Heart left ventricle (tissue), 16 donors: Measurements from ENCODE around the gene IQSEC1. TPM values are rescaled to one million over a fixed set of nuclear protein-coding genes. Genes with fewer than 3 reads are reported as not detected.

Experiments
- ATAC-seq, 4 donors: fragments of 200-7000 bp; cut with Tn5 transposase; one replicate each; pipeline ENCODE4 v1.9.1; 2020 to 2022; ENCODE audit warnings: moderate library complexity in 4 of 4, mild to moderate bottlenecking in 3 of 4, moderate number of reproducible peaks in 1 of 4
- DNase-seq, 5 donors: peaks; one replicate each; pipeline ENCODE4 v3.0.0-alpha.2; 2020
- H3K27ac ChIP-seq, 12 donors: fragments of 200-600 bp; sonication (generic) in 4 of 12; one replicate each; pipeline versions ENCODE4 v1.5.0 to v1.8.0; 2016 to 2022; ENCODE audit warnings: mild to moderate bottlenecking in 2 of 12
- H3K27me3 ChIP-seq, 9 donors: fragments of 200-600 bp; sonication (generic) in 2 of 9; one replicate each; pipeline versions ENCODE4 v1.5.1 to v1.8.0; 2016 to 2022; ENCODE audit warnings: mild to moderate bottlenecking in 3 of 9
- H3K36me3 ChIP-seq, 9 donors: fragments of 200-600 bp; sonication (generic) in 2 of 9; one replicate each; pipeline versions ENCODE4 v1.5.0 to v1.8.0; 2018 to 2022; ENCODE audit warnings: mild to moderate bottlenecking in 2 of 9
- H3K4me1 ChIP-seq, 12 donors: fragments of 200-600 bp; sonication (generic) in 4 of 12; one replicate each; pipeline versions ENCODE4 v1.5.0 to v1.8.0; 2016 to 2022; ENCODE audit warnings: mild to moderate bottlenecking in 3 of 12
- H3K4me3 ChIP-seq, 12 donors: fragments of 200-600 bp; sonication (generic) in 4 of 12; one replicate each; pipeline versions ENCODE4 v1.5.0 to v1.8.0; 2017 to 2022; ENCODE audit warnings: mild to moderate bottlenecking in 9 of 12, moderate library complexity in 4 of 12
- H3K9me3 ChIP-seq, 12 donors: fragments of 200-600 bp; sonication (generic) in 4 of 12; one replicate each; pipeline versions ENCODE4 v1.5.0 to v1.8.0; 2016 to 2022; ENCODE audit warnings: mild to moderate bottlenecking in 1 of 12
- CTCF ChIP-seq, 12 donors: fragments of 200-600 bp; sonication (generic) in 4 of 12; IDR thresholded peaks; one replicate each; pipeline versions ENCODE4 v1.5.0 to v1.8.0; 2018 to 2022; ENCODE audit warnings: antibody characterized with exemption in 12 of 12, mild to moderate bottlenecking in 5 of 12
- POLR2A ChIP-seq, 2 donors: fragments of 450-650 bp; IDR thresholded peaks; one replicate each; pipeline ENCODE4 v1.6.1; 2017; ENCODE audit warnings: antibody characterized with exemption in 2 of 2, mild to moderate bottlenecking in 2 of 2, moderate library complexity in 2 of 2
- WGBS, 4 donors: extraction: QIAGEN DNeasy Blood & Tissue Kit in 2 of 4; methylation state at CpG; one replicate each; pipeline versions ENCODE4 v1.1.5 to v1.1.7; 2013 to 2018; 5-methylcytosine and 5-hydroxymethylcytosine counted together
- intact Hi-C, 10 donors: fragments of 100-400 bp; cut with DNase I; formaldehyde crosslinking; loops; one replicate each; pipeline versions ENCODE4 v1.11.1 to v1.14.2; 2022
- polyA plus RNA-seq, 2 donors: library from polyadenylated mRNA; stranded (reverse); fragments of 200-250 nt; gene quantifications; one replicate each; pipeline ENCODE4 v1.2.3, GENCODE V29; 2013
- total RNA-seq, 9 donors: library from RNA; depleted of rRNA in 2 of 9; stranded (reverse); fragments of >200 nt in 2 of 9; fragmentation: NEBNext Ultra II Directional in 3 of 9; extraction: Animal tissue kit (Norgen Biotek cat#: 25700) in 3 of 9; gene quantifications; one replicate each; pipeline versions ENCODE4 v1.1.0 to v1.2.4, GENCODE V29; 2016 to 2023
- donor health status: ischemic (EF 13 %, LVEDD 7.1; RV severe dilation, severe dysfunction).
- donor health status: healthy with polysubstance abuse.
- donor health status: DM: no; HTN: yes; CAD: no.
- donor health status: DM: no; HTN: no; CAD: no.
- donor health status: ischemic (EF 25% LVEDD 6.9; RV normal size, moderate dysfunction).
- donor health status: ischemic (EF 25% LVEDD 5.7; RV mildly dilated, moderate dysfunction).
- donor health status: healthy.
- donor health status: DM: yes; HTN: yes; CAD: no.
- donor health status: ischemic (EF 35%, LVEDD 5.7; RV mildly dilated, moderate dysfunction).
- donor health status: nonischemic (EF 11% LVEDD 7.7; RV severe dilation, severe dysfunction).
- donor health status: DM: yes; HTN: yes; CAD: no.
- donor health status: PGD.
- donor health status: ischemic (EF 29% LVEDD 5.4; RV normal size, mild dysfunction).
- donor health status: nonischemic (EF 23%, LVEDD 6.1; RV moderate dilation, normal function).

The IQSEC1 gene
- total and polyA plus RNA-seq, 11 donors: 28.8 to 79.1 (median 62.2) TPM

- peak overlapping the region in 10 of 12 donors; percentile 18 to 56 (median 41) for H3K4me3 ChIP-seq
- intact Hi-C loops: loop anchor here in 1 of 10 donors (5.0 kb wide), 1 partner anchor 45 kb away; no protein-coding TSS in a partner anchor
- peak overlapping the region; percentile 23 to 87 (median 70) for H3K27ac ChIP-seq
- H3K27me3 ChIP-seq: no peaks in the 10 kb centered on the region
- TF ChIP-seq POLR2A (IDR thresholded peaks at IDR 0.05): no peak
- H3K4me1 ChIP-seq: peaks cover 0 to 67% (median 56%) of the 10 kb centered on the region in 12 donors
- DNase-seq (peak; percentile 86 to 92 (median 90)), ATAC-seq (peak; percentile 60 to 86 (median 76))
- no peaks in the 10 kb centered on the region for H3K9me3 ChIP-seq
- H3K36me3 ChIP-seq: no peaks in the 10 kb centered on the region
- 37 to 50% (median 45%) methylated on average over 13 to 20 of the region's 20 CpGs for WGBS, 4 donors
These were observed 50.6 kb downstream of the IQSEC1 start for GRCh38 chr3:13022348-13023234.

GRCh38 chr3:13021141-13022114, 51.8 kb downstream of the IQSEC1 start:
- no peak for ATAC-seq
- 48 to 63% (median 52%) methylated on average over 31 to 32 of the region's 32 CpGs for WGBS, 4 donors
- H3K4me1 ChIP-seq: peaks cover 0 to 78% (median 64%) of the 10 kb centered on the region in 12 donors

GRCh38 chr3:13020159-13020750, 53.0 kb downstream of the IQSEC1 start:
- H3K27ac ChIP-seq: peak overlapping the region in 2 of 12 donors; percentile 51 to 60
- 93 to 97% (median 95%) methylated on average over 5 to 6 of the region's 6 CpGs for WGBS, 4 donors
- ATAC-seq (no peak), DNase-seq (no peak)
- no peaks in the 10 kb centered on the region for H3K9me3 ChIP-seq
- intact Hi-C loops: loop anchor here in 1 of 10 donors (5.0 kb wide), 1 partner anchor 47 kb away; no protein-coding TSS in a partner anchor
- peak overlapping the region in 2 of 12 donors; percentile 26 to 55 for H3K4me3 ChIP-seq
- TF ChIP-seq CTCF (IDR thresholded peaks at IDR 0.05) (no peak), POLR2A (IDR thresholded peaks at IDR 0.05) (no peak)
- H3K27me3 ChIP-seq: no peaks in the 10 kb centered on the region
- no peaks in the 10 kb centered on the region for H3K36me3 ChIP-seq
- peaks cover 0 to 85% (median 75%) of the 10 kb centered on the region in 12 donors for H3K4me1 ChIP-seq

More at GRCh38 chr3:13021141-13022114, 51.8 kb downstream of the IQSEC1 start:
- peak in 2 of 5 donors; percentile 66 to 70 for DNase-seq
- peak overlapping the region in 11 of 12 donors; percentile 54 to 87 (median 70) for H3K27ac ChIP-seq
- intact Hi-C loops: loop anchor here in 1 of 10 donors (5.0 kb wide), 1 partner anchor 46 kb away; no protein-coding TSS in a partner anchor
- H3K4me3 ChIP-seq: peak overlapping the region in 10 of 12 donors; percentile 18 to 56 (median 41)
- no peak for TF ChIP-seq POLR2A (IDR thresholded peaks at IDR 0.05)
- TF ChIP-seq CTCF (IDR thresholded peaks at IDR 0.05): no peak
- H3K27me3 ChIP-seq: no peaks in the 10 kb centered on the region
- H3K9me3 ChIP-seq: no peaks in the 10 kb centered on the region
- H3K36me3 ChIP-seq: no peaks in the 10 kb centered on the region
